Sigmoid colon (tissue), 7 donors: ENCODE data around the gene TKT. TPM values are rescaled to one million over a fixed set of nuclear protein-coding genes. Genes with fewer than 3 reads are reported as not detected.
A peak's percentile ranks its signal among the peaks of the same experiment; 100 is the strongest.
"Not testable (repeated sequence)": the region's sequence is repeated elsewhere in the genome, so short reads cannot be mapped to it uniquely, and the experiment has no call there.

Source experiments
- DNase-seq: peaks from one replicate; pipeline ENCODE4 v3.0.0-alpha.2; 2019
- H3K27ac ChIP-seq, 4 donors: fragments of 200-600 bp; sonication (generic); one replicate each; pipeline ENCODE4 v1.5.1; 2016 to 2019; ENCODE audit warnings: mild to moderate bottlenecking in 1 of 4
- H3K27me3 ChIP-seq, 3 donors: fragments of 200-600 bp; sonication (generic); one replicate each; pipeline ENCODE4 v1.5.1; 2019; ENCODE audit warnings: mild to moderate bottlenecking in 1 of 3
- H3K36me3 ChIP-seq, 4 donors: fragments of 200-600 bp; sonication (generic); one replicate each; pipeline ENCODE4 v1.5.1; 2016 to 2019
- H3K4me1 ChIP-seq, 4 donors: fragments of 200-600 bp; sonication (generic); one replicate each; pipeline ENCODE4 v1.5.1; 2017 to 2019
- H3K4me3 ChIP-seq, 4 donors: fragments of 200-600 bp; sonication (generic); one replicate each; pipeline ENCODE4 v1.5.1; 2017 to 2019; ENCODE audit warnings: mild to moderate bottlenecking in 2 of 4, moderate library complexity in 1 of 4
- H3K9me3 ChIP-seq, 4 donors: fragments of 200-600 bp in 3 of 4; sonication (generic) in 3 of 4; one replicate each; pipeline versions ENCODE4 v1.5.1 to v1.6.1; 2013 to 2019
- EP300 ChIP-seq, 4 donors: sonication (generic); formaldehyde crosslinking; IDR thresholded peaks; one replicate each; pipeline ENCODE4 v1.6.1; 2017; ENCODE audit warnings: antibody characterized with exemption in 4 of 4
- POLR2A ChIP-seq, 2 donors: fragments of 450-650 bp; IDR thresholded peaks; one replicate each; pipeline ENCODE4 v1.6.1; 2016; ENCODE audit warnings: antibody characterized with exemption in 2 of 2, mild to moderate bottlenecking in 2 of 2, moderate library complexity in 2 of 2
- POLR2AphosphoS5 ChIP-seq, 4 donors: sonication (generic); formaldehyde crosslinking; IDR thresholded peaks; one replicate each; pipeline ENCODE4 v1.6.1; 2017; ENCODE audit warnings: antibody characterized with exemption in 4 of 4
- WGBS, 2 donors: extraction: QIAGEN DNeasy Blood & Tissue Kit; methylation state at CpG; one replicate each; pipeline ENCODE4 v1.1.7; 2013; 5-methylcytosine and 5-hydroxymethylcytosine counted together
- intact Hi-C: fragments of 100-400 bp; cut with DNase I; formaldehyde crosslinking; loops from one replicate; pipeline ENCODE4 v1.15.1; 2023
- polyA plus RNA-seq, 3 donors: library from polyadenylated mRNA; stranded (reverse); fragments of 200-250 nt; gene quantifications; one replicate each; pipeline ENCODE4 v1.2.3, GENCODE V29; 2013
- total RNA-seq, 4 donors: library from RNA; depleted of rRNA; stranded (reverse); fragments of >200 nt; gene quantifications; one replicate each; pipeline ENCODE4 v1.1.0, GENCODE V29; 2016
- TF ChIP-seq, protein P1 (sequence below), 4 experiments: fragments of 450-650 bp in 3 of 4; fragments of 200-600 bp in 1 of 4; IDR thresholded peaks; one replicate each; pipeline ENCODE4 v1.5.1; 2016 to 2019; ENCODE audit warnings: antibody characterized with exemption in 4 of 4, mild to moderate bottlenecking in 3 of 4, moderate library complexity in 2 of 4
- donor health status: healthy with polysubstance abuse.
- donor health status: Bipolar disorder and iron deficiency.
- donor health status: healthy.

The TKT gene
- total and polyA plus RNA-seq, 7 donors = 88.9 to 305 (median 184) TPM

DNA sequence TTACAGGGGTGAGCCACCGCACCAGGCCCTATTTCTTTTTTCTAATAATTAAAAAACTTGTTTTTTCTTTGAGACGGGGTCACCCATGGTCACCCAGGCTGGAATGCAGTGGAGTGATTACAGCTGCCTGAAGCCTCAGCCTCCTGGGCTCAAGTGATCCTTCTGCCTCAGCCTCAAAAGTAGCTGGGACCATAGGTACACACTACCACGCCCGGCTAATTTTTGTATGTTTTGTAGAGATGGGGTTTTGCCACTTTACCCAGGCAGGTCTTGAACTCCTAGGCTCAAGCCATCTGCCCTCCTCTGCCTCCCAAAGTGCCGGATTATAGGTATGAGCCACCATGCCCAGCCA is 858 bp upstream of the TKT start:
- H3K27ac ChIP-seq = peak overlapping the region; percentile 86 to 94 (median 90)
- H3K4me3 ChIP-seq = no peak overlapping the region
- 84 to 88% methylated on average over 5 of the region's 5 CpGs for WGBS, 2 donors
- H3K9me3 ChIP-seq = no peaks in the 10 kb centered on the region
- intact Hi-C loops = no loop called here
- TF ChIP-seq EP300 (IDR thresholded peaks at IDR 0.05) (no peak), POLR2AphosphoS5 (IDR thresholded peaks at IDR 0.05) (no peak), POLR2A (IDR thresholded peaks at IDR 0.05) (no peak)
- TF ChIP-seq, protein P1, sequence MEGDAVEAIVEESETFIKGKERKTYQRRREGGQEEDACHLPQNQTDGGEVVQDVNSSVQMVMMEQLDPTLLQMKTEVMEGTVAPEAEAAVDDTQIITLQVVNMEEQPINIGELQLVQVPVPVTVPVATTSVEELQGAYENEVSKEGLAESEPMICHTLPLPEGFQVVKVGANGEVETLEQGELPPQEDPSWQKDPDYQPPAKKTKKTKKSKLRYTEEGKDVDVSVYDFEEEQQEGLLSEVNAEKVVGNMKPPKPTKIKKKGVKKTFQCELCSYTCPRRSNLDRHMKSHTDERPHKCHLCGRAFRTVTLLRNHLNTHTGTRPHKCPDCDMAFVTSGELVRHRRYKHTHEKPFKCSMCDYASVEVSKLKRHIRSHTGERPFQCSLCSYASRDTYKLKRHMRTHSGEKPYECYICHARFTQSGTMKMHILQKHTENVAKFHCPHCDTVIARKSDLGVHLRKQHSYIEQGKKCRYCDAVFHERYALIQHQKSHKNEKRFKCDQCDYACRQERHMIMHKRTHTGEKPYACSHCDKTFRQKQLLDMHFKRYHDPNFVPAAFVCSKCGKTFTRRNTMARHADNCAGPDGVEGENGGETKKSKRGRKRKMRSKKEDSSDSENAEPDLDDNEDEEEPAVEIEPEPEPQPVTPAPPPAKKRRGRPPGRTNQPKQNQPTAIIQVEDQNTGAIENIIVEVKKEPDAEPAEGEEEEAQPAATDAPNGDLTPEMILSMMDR (IDR thresholded peaks at IDR 0.05) = no peak
- no peak for DNase-seq
- no peaks in the 10 kb centered on the region for H3K27me3 ChIP-seq
- H3K36me3 ChIP-seq = no peaks in the 10 kb centered on the region
- H3K4me1 ChIP-seq = peaks cover 0 to 36% (median 34%) of the 10 kb centered on the region in 4 donors

DNA sequence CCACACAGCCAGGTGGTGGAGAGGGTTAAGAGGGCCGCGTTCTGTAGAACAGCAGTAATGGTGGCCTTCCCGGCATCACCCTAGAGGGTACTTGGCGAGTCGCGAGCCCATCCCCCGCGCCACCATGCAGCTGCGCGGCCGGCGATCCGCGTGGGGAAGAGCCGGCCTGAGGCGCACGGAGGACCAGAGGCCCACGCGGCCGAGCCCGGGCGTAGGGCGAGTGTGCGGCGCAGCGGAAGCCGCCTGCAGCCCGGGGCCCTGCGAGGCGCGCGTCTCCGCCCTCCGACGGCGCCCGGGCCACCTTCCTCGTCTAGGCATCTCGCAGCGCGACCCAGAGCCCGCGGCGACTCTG is 423 bp downstream of the TKT start:
- Histone ChIP-seq H3K27me3 (no peaks in the 10 kb centered on the region), H3K9me3 (no peaks in the 10 kb centered on the region), H3K4me1 (peaks cover 0 to 49% (median 46%) of the 10 kb centered on the region in 4 donors), H3K4me3 (peak overlapping the region; percentile 83 to 94 (median 86)), H3K27ac (peak overlapping the region; percentile 86 to 94 (median 90)), H3K36me3 (no peaks in the 10 kb centered on the region)
- WGBS, 2 donors = 0% methylated on average over 44 of the region's 44 CpGs
- intact Hi-C loops = no loop called here
- no peak for DNase-seq
- TF ChIP-seq POLR2A (IDR thresholded peaks at IDR 0.05) (no peak), POLR2AphosphoS5 (IDR thresholded peaks at IDR 0.05) (no peak)

DNA sequence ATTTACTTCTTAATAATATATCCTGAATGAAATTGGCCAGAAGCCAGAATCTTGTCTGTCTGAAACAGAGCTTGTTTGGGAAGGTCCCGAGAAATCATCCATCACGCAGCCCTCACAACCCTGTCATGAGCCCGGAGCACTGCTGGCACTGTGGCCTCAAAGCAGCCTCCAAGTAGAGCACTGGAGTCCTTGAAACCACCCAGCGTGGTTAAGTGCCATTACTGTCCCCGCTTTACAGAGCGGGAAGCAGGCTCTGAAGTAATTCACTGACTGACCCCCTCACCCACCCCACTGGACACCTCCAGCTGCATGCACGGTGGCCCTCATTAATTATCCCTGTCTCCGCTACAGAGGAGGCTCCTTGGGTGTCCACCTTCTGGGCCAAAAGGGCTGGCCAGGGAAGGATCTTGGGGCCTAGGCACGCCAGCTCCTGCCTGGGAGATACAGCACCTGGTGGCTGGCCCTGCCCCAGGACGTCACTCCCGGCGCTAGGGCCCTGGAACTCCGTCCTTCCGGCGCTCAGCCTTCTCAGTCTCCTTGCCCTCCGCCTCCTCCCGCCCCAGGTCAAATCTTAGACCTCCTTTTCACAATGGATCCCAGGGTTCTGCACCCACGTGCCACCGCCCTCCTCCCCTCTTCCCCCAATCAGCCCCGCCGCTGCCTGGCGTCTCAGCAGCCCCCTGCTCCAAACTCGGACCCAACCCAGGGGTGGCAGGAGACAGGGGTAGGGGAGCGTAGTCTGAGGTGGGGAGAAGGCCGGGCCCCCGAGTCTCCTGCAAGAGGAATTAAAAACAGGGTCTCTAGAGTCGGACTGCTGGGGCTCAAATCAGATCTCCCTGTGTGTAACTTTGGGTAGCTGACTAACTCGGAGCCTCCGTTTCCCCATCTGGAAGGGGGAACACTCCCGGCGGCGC is 1.1 kb downstream of the TKT start:
- TF ChIP-seq POLR2AphosphoS5 (IDR thresholded peaks at IDR 0.05) = no peak
- peak in 1 of 2 donors; percentile 16 for TF ChIP-seq POLR2A (IDR thresholded peaks at IDR 0.05)
- Histone ChIP-seq H3K36me3 (no peaks in the 10 kb centered on the region), H3K27me3 (no peaks in the 10 kb centered on the region), H3K27ac (peak overlapping the region; percentile 86 to 94 (median 90)), H3K4me1 (peaks cover 0 to 55% (median 52%) of the 10 kb centered on the region in 4 donors), H3K9me3 (no peaks in the 10 kb centered on the region), H3K4me3 (peak overlapping the region; percentile 83 to 94 (median 86))
- DNase-seq = peak; percentile 88
- intact Hi-C loops = no loop called here
- WGBS, 2 donors = 1 to 2% methylated on average over 32 of the region's 32 CpGs

DNA sequence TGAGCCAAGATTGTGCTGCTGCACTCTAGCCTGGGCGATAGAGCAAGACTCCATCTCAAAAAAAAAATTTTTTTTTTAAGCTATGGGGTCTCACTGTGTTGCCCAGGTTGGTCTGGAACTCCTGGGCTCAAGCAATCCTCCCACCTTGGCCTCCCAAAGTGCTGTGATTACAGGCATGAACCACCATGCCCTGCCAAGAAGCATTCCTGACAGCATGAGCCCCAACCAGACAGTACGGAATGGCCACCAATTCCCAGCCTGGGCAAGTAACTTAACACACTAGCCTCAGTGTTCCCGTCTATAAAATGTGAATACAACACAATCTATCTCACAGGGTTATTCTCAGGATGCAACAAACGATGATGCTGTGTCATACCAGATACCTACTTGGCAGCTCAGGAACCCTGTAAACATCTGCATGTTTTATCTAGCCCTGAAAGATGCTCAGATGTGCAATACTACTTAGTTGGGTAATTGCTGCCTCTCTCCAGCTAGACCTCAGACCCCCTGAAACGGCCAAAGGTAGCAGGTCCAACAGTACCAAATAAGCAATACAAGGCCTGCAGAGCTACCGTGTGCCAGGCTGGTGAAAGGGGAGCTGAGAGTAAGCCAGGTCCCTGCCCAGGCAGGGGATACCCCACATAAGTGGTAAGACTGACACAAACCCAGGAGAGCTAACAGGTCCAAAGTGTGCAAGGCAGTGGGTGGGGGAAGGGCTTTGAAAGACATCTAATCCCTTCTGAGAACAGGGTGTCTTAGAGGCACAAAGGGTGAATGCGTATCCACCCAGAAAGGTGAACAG is 1.9 kb downstream of the TKT start:
- intact Hi-C loops = no loop called here
- no peaks in the 10 kb centered on the region for H3K36me3 ChIP-seq
- H3K9me3 ChIP-seq = no peaks in the 10 kb centered on the region
- 50 to 62% methylated on average over 7 of the region's 7 CpGs for WGBS, 2 donors
- DNase-seq = no peak
- H3K4me1 ChIP-seq = peaks cover 0 to 63% (median 57%) of the 10 kb centered on the region in 4 donors
- H3K27me3 ChIP-seq = no peaks in the 10 kb centered on the region
- peak overlapping the region; percentile 83 to 94 (median 86) for H3K4me3 ChIP-seq
- peak overlapping the region; percentile 86 to 94 (median 90) for H3K27ac ChIP-seq
- TF ChIP-seq, protein P1 (IDR thresholded peaks at IDR 0.05) = no peak
- no peak for TF ChIP-seq POLR2A (IDR thresholded peaks at IDR 0.05)
- no peak for TF ChIP-seq POLR2AphosphoS5 (IDR thresholded peaks at IDR 0.05)
- no peak for TF ChIP-seq EP300 (IDR thresholded peaks at IDR 0.05)

DNA sequence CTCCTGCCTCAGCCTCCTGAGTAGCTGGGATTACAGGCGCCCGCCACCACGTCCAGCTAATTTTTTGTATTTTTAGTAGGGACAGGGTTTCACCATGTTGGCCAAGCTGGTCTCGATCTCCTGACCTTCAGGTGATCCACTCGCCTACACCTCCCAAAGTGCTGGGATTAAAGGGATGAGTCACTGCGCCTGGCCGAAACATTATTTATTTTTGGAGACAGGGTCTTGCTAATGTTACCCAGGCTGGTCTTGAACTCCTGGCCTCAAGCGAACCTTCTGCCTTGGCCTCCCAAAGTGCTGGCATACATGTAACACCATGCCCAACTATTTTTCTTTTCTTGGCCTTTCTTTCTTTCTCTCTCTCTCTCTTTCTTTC is 2.9 kb downstream of the TKT start:
- H3K36me3 ChIP-seq, DNase-seq, H3K9me3 ChIP-seq, H3K27me3 ChIP-seq, intact Hi-C loops: not testable (repeated sequence)
- Histone ChIP-seq H3K4me1 (peaks cover 0 to 73% (median 62%) of the 10 kb centered on the region in 4 donors), H3K4me3 (peak overlapping the region in 3 of 4 donors; percentile 83 to 94 (median 86)), H3K27ac (peak overlapping the region; percentile 8 to 88 (median 31))
- 90 to 92% methylated on average over 8 of the region's 8 CpGs for WGBS, 2 donors
